ENCODE measurements around the gene TRIM6.
"Not testable (repeated sequence)": the region's sequence is repeated elsewhere in the genome, so short reads cannot be mapped to it uniquely, and the experiment has no call there.

Gene TRIM6

GRCh38 chr11:5580577-5580976 is 15.9 kb upstream of the TRIM6 start, which contains the start of gene OR52B6:
OR52B6 (plus strand) TSS chr11:5580877; CDS start chr11:5580877, 0 bp downstream.
- FAIRE-seq (no peak), DNase-seq (ENCODE audit: insufficient read length) (no peak)
- no peak for TF ChIP-seq POLR2A (IDR thresholded peaks at IDR 0.05; ENCODE audit: low read depth, low read length)
- TF ChIP-seq POLR2AphosphoS5 (IDR thresholded peaks at IDR 0.05; ENCODE audit: low read depth, low read length): no peak
- no peak for TF ChIP-seq TAF1 (IDR thresholded peaks at IDR 0.05; ENCODE audit: borderline replicate concordance, low read depth, low read length)

DNA sequence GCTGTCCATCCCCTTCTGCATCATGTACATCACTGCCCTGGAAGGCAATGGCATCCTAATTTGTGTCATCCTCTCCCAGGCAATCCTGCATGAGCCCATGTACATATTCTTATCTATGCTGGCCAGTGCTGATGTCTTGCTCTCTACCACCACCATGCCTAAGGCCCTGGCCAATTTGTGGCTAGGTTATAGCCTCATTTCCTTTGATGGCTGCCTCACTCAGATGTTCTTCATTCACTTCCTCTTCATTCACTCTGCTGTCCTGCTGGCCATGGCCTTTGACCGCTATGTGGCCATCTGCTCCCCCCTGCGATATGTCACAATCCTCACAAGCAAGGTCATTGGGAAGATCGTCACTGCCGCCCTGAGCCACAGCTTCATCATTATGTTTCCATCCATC is 15.4 kb upstream of the TRIM6 start:
- DNase-seq (ENCODE audit: insufficient read length) (no peak), FAIRE-seq (no peak)
- TF ChIP-seq POLR2AphosphoS5 (IDR thresholded peaks at IDR 0.05; ENCODE audit: low read depth, low read length) (no peak), TAF1 (IDR thresholded peaks at IDR 0.05; ENCODE audit: borderline replicate concordance, low read depth, low read length) (no peak), POLR2A (IDR thresholded peaks at IDR 0.05; ENCODE audit: low read depth, low read length) (no peak)

- FAIRE-seq; DNase-seq (ENCODE audit: insufficient read length): not testable (repeated sequence)
These were observed 12.0 kb upstream of the TRIM6 start for GRCh38 chr11:5584458-5584857.

DNA sequence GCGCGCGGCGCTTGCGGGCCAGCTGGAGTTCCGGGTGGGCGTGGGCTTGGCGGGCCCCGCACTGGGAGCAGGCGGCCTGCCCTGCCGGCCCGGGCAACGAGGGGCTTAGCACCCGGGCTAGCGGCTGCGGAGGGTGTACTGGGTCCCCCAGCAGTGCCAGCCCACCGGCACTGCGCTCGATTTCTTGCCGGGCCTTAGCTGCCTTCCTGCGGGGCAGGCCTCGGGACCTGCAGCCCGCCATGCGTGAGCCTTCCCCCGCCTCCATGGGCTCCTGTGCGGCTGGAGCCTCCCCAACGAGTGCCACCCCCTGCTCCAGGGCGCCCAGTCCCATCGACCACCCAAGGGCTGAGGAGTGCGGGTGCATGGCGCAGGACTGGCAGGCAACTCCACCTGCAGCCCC is 6.5 kb upstream of the TRIM6 start:
- FAIRE-seq; DNase-seq (ENCODE audit: insufficient read length): not testable (repeated sequence)

GRCh38 chr11:5591613-5592012 is 4.8 kb upstream of the TRIM6 start:
- DNase-seq (ENCODE audit: insufficient read length) (no peak), FAIRE-seq (no peak)
- TF ChIP-seq POLR2A (IDR thresholded peaks at IDR 0.05; ENCODE audit: low read depth, low read length): no peak
- TF ChIP-seq POLR2AphosphoS5 (IDR thresholded peaks at IDR 0.05; ENCODE audit: low read depth, low read length): no peak
- TF ChIP-seq TAF1 (IDR thresholded peaks at IDR 0.05; ENCODE audit: borderline replicate concordance, low read depth, low read length): no peak

DNA sequence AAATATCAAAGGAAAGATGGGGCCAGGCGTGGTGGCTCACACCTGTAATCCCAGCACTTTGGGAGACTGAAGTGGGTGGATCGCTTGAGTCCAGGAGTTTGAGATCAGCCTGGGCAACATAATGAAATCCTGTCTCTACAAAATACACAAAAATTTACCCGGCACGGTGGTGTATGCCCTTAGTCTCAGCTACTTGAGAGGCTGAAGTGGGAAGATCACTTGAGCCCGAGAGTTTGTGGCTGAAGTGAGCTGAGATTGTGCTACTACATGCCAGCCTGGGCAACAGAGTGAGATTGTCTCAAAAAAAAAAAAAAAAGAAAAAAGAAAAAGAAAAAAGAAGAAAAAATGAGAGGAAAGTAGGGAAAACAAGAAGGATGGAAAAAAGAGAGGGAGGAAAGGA is 3.8 kb upstream of the TRIM6 start:
- DNase-seq (ENCODE audit: insufficient read length): no peak
- TF ChIP-seq TAF1 (IDR thresholded peaks at IDR 0.05; ENCODE audit: borderline replicate concordance, low read depth, low read length): no peak
- TF ChIP-seq POLR2A (IDR thresholded peaks at IDR 0.05; ENCODE audit: low read depth, low read length): no peak
- TF ChIP-seq POLR2AphosphoS5 (IDR thresholded peaks at IDR 0.05; ENCODE audit: low read depth, low read length): no peak
- no peak for FAIRE-seq

DNA sequence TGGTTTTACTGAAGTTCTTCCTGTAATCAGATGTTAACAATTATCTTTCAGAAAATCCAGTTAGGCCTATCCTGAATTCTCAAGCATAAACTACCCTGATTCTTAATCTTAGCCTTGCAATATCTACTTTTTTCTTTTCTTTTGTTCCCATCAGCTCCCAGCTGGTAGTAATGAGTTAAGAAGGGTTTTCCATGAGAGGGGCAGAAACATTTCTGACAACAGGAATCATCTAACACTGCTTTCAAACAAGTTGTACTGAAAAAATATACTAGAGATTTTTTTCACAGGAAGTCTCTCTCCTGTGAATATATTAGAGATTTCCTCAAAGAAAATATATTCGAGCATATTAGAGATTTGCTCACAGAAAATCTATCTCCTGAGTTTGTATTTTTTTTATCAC is 3.3 kb upstream of the TRIM6 start:
- FAIRE-seq (no peak), DNase-seq (ENCODE audit: insufficient read length) (no peak)
- TF ChIP-seq TAF1 (IDR thresholded peaks at IDR 0.05; ENCODE audit: borderline replicate concordance, low read depth, low read length): no peak
- no peak for TF ChIP-seq POLR2AphosphoS5 (IDR thresholded peaks at IDR 0.05; ENCODE audit: low read depth, low read length)
- no peak for TF ChIP-seq POLR2A (IDR thresholded peaks at IDR 0.05; ENCODE audit: low read depth, low read length)

GRCh38 chr11:5597953-5598352 is 1.5 kb downstream of the TRIM6 start:
- FAIRE-seq: no peak
- TF ChIP-seq POLR2A (IDR thresholded peaks at IDR 0.05; ENCODE audit: low read depth, low read length): no peak
- no peak for TF ChIP-seq TAF1 (IDR thresholded peaks at IDR 0.05; ENCODE audit: borderline replicate concordance, low read depth, low read length)
- no peak for TF ChIP-seq POLR2AphosphoS5 (IDR thresholded peaks at IDR 0.05; ENCODE audit: low read depth, low read length)
- no peak for DNase-seq (ENCODE audit: insufficient read length)

DNA sequence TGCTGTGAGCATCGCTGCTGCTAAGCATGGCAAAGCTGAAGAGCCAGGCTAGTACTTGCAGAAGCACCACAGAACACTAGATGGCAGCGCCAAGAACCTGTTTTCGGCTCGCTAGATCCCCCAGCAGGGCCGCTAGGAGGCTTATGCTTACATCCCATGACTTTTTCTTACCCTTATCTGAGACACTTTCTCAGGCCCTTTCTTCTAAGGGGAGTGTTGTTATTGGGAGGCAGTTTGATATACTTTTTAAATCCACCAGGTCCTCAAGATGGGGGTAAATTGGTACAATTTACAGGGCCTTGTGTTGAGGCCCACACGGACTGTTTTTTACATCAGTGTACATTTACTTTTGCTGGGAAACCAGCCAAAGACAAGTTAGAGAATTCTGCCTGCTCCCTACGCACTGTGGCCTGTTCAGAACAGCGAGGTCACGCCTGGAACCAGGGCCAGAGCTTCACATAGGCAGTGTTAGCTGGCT is 4.0 kb downstream of the TRIM6 start:
- peak; percentile 35 for DNase-seq (ENCODE audit: insufficient read length)
- peak; percentile 90 for FAIRE-seq
- TF ChIP-seq TAF1 (IDR thresholded peaks at IDR 0.05; ENCODE audit: borderline replicate concordance, low read depth, low read length) (no peak), POLR2A (IDR thresholded peaks at IDR 0.05; ENCODE audit: low read depth, low read length) (no peak), POLR2AphosphoS5 (IDR thresholded peaks at IDR 0.05; ENCODE audit: low read depth, low read length) (no peak)

- FAIRE-seq; DNase-seq (ENCODE audit: insufficient read length): not testable (repeated sequence)
These were observed 6.4 kb downstream of the TRIM6 start for GRCh38 chr11:5602791-5603190.

- TF ChIP-seq TAF1 (IDR thresholded peaks at IDR 0.05; ENCODE audit: borderline replicate concordance, low read depth, low read length) (no peak), POLR2A (IDR thresholded peaks at IDR 0.05; ENCODE audit: low read depth, low read length) (no peak), POLR2AphosphoS5 (IDR thresholded peaks at IDR 0.05; ENCODE audit: low read depth, low read length) (no peak)
- DNase-seq (ENCODE audit: insufficient read length) (no peak), FAIRE-seq (no peak)
These were observed 6.9 kb downstream of the TRIM6 start for GRCh38 chr11:5603326-5603725.

- FAIRE-seq: no peak
- TF ChIP-seq POLR2A (IDR thresholded peaks at IDR 0.05; ENCODE audit: low read depth, low read length) (no peak), TAF1 (IDR thresholded peaks at IDR 0.05; ENCODE audit: borderline replicate concordance, low read depth, low read length) (no peak), POLR2AphosphoS5 (IDR thresholded peaks at IDR 0.05; ENCODE audit: low read depth, low read length) (no peak)
- no peak for DNase-seq (ENCODE audit: insufficient read length)
These were observed 8.5 kb downstream of the TRIM6 start for GRCh38 chr11:5604896-5605295.

- DNase-seq (ENCODE audit: insufficient read length) (no peak), FAIRE-seq (no peak)
- no peak for TF ChIP-seq POLR2A (IDR thresholded peaks at IDR 0.05; ENCODE audit: low read depth, low read length)
- no peak for TF ChIP-seq TAF1 (IDR thresholded peaks at IDR 0.05; ENCODE audit: borderline replicate concordance, low read depth, low read length)
- no peak for TF ChIP-seq POLR2AphosphoS5 (IDR thresholded peaks at IDR 0.05; ENCODE audit: low read depth, low read length)
These were observed 9.4 kb downstream of the TRIM6 start for GRCh38 chr11:5605849-5606248.
